AG10803 (cell line): Measurements from ENCODE around the gene KLHDC10.
"Not testable (repeated sequence)": the region's sequence is repeated elsewhere in the genome, so short reads cannot be mapped to it uniquely, and the experiment has no call there.

Experiments used
- DNase-seq: peaks from one replicate; pipeline ENCODE4 v3.0.0; 2010; ENCODE audit warnings: low read depth
- H3K4me3 ChIP-seq: 2 replicates; pipeline ENCODE4 v1.5.1; 2011; ENCODE audit warnings: mild to moderate bottlenecking, low read length, control low read depth
- CTCF ChIP-seq: conservative IDR thresholded peaks from 2 replicates; pipeline ENCODE4 v1.5.1; 2011; ENCODE audit warnings: mild to moderate bottlenecking, low read length, control low read depth, inconsistent platforms

The KLHDC10 gene

GRCh38 chr7:130144312-130145171, 74.2 kb downstream of the KLHDC10 start:
- H3K4me3 ChIP-seq, result no peak overlapping the region
- no peak for TF ChIP-seq CTCF
- peak; percentile 91 for DNase-seq

GRCh38 chr7:130145424-130146100, 75.2 kb downstream of the KLHDC10 start:
- no peak for TF ChIP-seq CTCF
- no peak overlapping the region for H3K4me3 ChIP-seq
- DNase-seq, result no peak

- H3K4me3 ChIP-seq, DNase-seq: not testable (repeated sequence)
These were observed 75.8 kb downstream of the KLHDC10 start for GRCh38 chr7:130146142-130146541.

GRCh38 chr7:130146693-130147405, 76.5 kb downstream of the KLHDC10 start:
- H3K4me3 ChIP-seq, result no peak overlapping the region
- no peak for DNase-seq
- no peak for TF ChIP-seq CTCF

GRCh38 chr7:130147710-130148325, 77.5 kb downstream of the KLHDC10 start:
- H3K4me3 ChIP-seq, result no peak overlapping the region
- no peak for DNase-seq
- TF ChIP-seq CTCF, result no peak

GRCh38 chr7:130148561-130148960, 78.2 kb downstream of the KLHDC10 start:
- DNase-seq, result peak; percentile 82
- no peak for TF ChIP-seq CTCF
- no peak overlapping the region for H3K4me3 ChIP-seq

GRCh38 chr7:130149281-130150139, 79.2 kb downstream of the KLHDC10 start:
- no peak for TF ChIP-seq CTCF
- DNase-seq, result no peak
- no peak overlapping the region for H3K4me3 ChIP-seq
